GM18498 (cell line): ENCODE results near the gene PMIS2.

ENCODE experiments used
- ATAC-seq: cut with Tn5 transposase; IDR thresholded peaks from one replicate; pipeline ENCODE4 v1.9.1; 2021; ENCODE audit warnings: mild to moderate bottlenecking, moderate library complexity; ENCODE audit not compliant: unreplicated experiment

PMIS2 gene

DNA sequence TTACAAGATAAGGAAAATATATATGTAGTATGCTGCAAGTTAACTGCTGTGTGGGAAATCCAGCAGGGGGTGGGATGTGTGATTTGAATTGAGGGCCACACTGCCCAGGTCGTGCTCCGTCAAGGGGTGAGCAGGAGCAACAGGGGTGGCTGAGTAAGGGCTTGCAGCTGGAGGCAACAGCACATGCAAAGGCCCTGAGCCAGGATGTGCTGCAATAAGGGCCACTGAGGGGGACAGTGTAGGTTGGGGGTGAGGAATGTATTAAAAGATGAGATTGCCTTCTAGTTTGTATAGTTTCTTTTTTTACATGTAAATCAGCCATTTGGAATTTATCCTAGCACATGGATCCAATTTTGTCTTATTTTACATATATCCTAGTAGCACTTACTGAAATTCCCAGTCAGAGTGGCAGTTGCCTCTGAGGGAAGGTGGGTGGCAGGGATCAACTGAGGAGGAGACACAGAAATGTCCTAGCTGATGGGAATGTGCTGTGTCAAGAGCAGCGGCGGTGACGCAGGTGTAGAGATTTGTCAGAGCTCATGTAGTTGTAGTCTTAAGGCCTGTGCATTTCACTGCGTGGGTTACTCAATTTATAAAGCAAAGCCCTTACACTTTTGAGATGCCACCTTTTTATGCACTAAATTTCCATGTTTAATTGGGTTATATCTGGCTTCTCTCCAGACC is 37.5 kb downstream of the PMIS2 start:
- ATAC-seq, result no peak

DNA sequence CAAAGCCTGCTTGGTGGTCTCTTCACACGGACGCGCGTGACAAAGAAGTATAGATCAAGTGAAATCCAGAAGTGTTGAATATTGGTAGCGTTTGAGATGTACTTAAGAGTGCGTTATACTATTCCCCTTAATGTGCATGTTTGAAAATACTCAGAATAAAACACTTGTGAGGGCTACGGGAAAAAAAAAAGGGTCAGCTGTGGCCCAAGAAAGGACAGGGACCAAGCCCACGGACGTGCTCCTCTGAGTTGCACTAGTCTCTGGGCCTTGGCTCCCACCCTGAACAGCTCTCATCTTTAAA is 42.2 kb downstream of the PMIS2 start:
- no peak for ATAC-seq

DNA sequence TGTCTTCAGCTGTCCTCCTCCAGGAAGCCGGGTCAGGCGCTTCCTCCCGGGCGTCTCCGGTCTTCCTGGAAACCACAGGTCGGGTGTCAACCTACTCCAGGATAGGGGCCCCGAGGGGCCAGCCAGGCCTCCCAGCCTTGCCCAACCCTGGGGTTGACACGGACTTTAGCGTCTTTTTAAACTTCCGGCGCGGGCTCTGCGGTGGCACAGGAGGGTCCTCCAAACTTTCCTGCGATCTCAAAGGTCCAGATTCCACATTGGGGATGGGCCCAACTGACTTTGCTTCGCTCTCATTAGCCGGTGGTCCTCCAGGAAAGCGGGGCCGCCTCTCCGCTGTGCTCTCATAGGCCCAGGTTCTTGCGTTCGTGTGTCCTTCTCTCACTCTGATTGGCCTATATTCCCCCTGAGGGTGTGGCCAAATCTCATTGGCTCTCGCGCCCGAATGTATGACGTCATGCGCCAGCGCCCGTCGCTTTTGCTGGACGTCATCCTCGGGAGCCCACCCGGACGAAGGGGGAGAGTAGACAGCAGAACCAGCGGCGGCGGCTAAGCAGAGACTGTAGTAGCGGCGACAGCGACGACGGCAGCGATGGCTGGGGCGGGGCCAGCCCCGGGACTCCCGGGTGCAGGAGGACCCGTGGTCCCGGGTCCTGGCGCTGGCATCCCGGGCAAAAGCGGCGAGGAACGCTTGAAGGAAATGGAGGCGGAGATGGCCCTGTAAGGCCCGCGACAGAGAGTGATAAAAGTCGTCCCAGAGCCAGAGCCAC is 42.8 kb downstream of the PMIS2 start, which contains the start of gene RBM42:
TSS of gene RBM42 (plus strand) at position 472 of the 767 bp plus-strand sequence. CDS start at position 590, 118 bp downstream.
- peak; percentile 94 for ATAC-seq

DNA sequence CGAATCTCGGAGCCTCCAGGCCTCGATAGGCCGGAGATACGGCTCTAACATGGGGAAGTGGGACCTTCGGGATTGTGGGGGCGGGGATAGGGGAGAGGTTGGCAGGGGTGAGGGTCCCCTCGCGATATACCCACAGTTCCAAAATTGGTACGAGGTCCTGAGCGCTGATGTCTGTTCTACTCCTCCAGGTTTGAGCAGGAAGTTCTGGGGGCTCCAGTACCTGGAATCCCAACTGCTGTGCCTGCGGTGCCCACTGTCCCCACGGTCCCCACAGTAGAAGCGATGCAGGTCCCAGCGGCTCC is 43.3 kb downstream of the PMIS2 start:
- no peak for ATAC-seq

DNA sequence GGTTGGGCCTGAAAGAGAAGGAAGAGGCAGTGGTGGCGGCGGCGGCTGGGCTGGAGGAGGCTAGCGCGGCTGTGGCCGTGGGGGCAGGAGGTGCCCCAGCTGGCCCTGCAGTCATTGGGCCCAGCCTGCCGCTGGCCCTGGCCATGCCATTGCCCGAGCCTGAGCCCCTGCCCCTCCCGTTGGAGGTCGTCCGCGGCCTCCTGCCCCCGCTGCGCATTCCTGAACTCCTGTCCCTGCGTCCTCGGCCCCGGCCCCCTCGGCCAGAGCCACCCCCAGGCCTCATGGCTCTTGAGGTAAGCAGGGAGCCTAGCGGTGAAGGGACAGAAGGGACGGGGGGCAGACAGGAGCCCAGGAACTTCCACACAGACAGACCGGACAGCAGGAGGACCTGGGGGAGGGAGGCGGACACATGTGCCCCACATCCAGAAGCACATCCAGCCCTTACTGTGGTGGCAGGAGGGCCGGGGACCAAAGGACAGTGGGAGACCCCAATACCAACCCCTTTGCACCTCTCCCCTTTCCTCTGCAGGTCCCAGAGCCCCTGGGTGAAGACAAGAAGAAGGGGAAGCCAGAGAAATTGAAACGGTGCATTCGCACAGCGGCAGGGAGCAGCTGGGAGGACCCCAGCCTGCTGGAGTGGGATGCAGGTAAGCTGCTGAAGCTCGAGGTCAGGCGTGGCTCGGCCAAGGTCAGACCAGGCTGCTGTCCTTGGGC is 47.9 kb downstream of the PMIS2 start:
- ATAC-seq, result no peak

DNA sequence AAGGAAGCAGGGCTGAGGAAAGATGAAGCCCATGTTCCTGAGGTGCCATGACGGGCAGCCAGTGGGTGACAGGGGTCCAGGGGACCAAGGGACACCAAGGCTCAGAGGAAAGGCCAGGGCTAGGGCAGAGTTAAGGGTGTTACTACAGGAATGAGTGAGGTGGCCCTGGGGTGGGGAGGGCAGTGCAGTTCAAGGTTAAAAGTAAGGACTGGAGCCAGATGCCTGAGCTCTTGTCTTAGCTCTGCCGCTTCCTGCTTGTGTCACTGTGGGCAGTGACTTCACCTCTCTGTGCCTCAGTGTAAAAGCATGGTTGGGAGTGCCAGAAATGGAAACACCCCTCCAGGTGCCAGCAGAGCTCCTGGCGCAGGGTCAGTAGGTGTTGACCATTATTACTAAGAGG is 50.7 kb downstream of the PMIS2 start:
- no peak for ATAC-seq
